GM13977 (cell line): ENCODE data around the gene RAD50.

ENCODE experiments used
- DNase-seq: peaks from one replicate; pipeline ENCODE4 v3.0.0; 2012; ENCODE audit warnings: low spot score
- CTCF ChIP-seq: IDR thresholded peaks from 2 replicates; pipeline ENCODE4 v1.5.1; 2012; ENCODE audit warnings: mild to moderate bottlenecking, control low read depth; ENCODE audit not compliant: insufficient read depth; ENCODE audit errors: extremely low read depth, missing control alignments
- in situ Hi-C: fragments of 300-500 bp; cut with MboI; formaldehyde crosslinking; loops from one replicate; pipeline ENCODE4 v1.12.0; 2022; ENCODE audit warnings: low sequenced_read_pairs, low pct_unique_long_range_greater_than_20kb, mixed read lengths, inconsistent platforms; ENCODE audit not compliant: unreplicated experiment

RAD50 gene

GRCh38 chr5:132669966-132670882 is 113.4 kb downstream of the RAD50 start:
- in situ Hi-C loops = no loop called here
- TF ChIP-seq CTCF = no peak
- no peak for DNase-seq

DNA sequence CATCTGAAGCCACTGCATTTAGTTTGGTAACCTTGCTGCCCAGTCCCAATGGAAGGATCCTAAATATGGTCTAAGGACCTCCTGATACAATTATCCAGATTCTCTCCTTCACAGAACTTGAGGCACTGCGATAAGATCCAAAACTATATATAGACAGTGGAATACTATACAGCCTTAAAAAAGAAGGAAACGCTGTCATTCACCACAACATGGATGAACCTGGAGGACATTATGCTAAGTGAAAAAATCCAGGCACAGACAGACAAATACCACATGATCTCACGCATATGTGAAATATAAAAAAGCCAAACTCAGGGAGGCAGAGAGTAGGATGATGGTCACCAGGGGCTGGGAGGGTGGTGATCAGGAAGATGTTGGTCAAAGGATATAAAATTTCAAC is 114.2 kb downstream of the RAD50 start:
- no peak for DNase-seq
- in situ Hi-C loops = no loop called here
- TF ChIP-seq CTCF = no peak

DNA sequence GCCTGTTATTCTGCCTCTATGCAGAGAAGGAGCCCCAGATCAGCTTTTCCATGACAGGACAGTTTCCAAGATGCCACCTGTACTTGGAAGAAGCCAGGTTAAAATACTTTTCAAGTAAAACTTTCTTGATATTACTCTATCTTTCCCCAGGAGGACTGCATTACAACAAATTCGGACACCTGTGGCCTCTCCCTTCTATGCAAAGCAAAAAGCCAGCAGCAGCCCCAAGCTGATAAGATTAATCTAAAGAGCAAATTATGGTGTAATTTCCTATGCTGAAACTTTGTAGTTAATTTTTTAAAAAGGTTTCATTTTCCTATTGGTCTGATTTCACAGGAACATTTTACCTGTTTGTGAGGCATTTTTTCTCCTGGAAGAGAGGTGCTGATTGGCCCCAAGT is 116.7 kb downstream of the RAD50 start:
- no peak for DNase-seq
- no peak for TF ChIP-seq CTCF
- in situ Hi-C loops = no loop called here

GRCh38 chr5:132673939-132674630 is 117.3 kb downstream of the RAD50 start, which contains the start of gene IL4:
TSS of gene IL4 (plus strand) at chr5:132673989. CDS start at chr5:132674051, 62 bp downstream.
- no peak for TF ChIP-seq CTCF
- no peak for DNase-seq
- in situ Hi-C loops = no loop called here

GRCh38 chr5:132674671-132675506 is 118.1 kb downstream of the RAD50 start:
- peak; percentile 79 for DNase-seq
- no peak for TF ChIP-seq CTCF
- in situ Hi-C loops = no loop called here
